B cell (primary cell): ENCODE measurements around the gene ARHGAP31. TPM values are rescaled to one million over a fixed set of nuclear protein-coding genes. Genes with fewer than 3 reads are reported as not detected.
A peak's percentile ranks its signal among the peaks of the same experiment; 100 is the strongest.

Experiments
- ATAC-seq: fragments of 200-7000 bp; cut with Tn5 transposase; one replicate; pipeline ENCODE4 v1.10.0; 2021; ENCODE audit warnings: low read depth, mild to moderate bottlenecking, moderate number of reproducible peaks, moderate library complexity
- CTCF ChIA-PET: fragments of 350-600 bp; sonication (Branson Sonifier 250); formaldehyde crosslinking; loops from one replicate; lab custom pipeline; 2021; ENCODE audit warnings: antibody characterized with exemption, inconsistent platforms; lab: Charles Lee
- POLR2A ChIA-PET: fragments of 350-600 bp; sonication (Branson Sonifier 250); formaldehyde crosslinking; loops from one replicate; lab custom pipeline; 2021; ENCODE audit warnings: antibody characterized with exemption; lab: Charles Lee
- DNase-seq: peaks from one replicate; pipeline ENCODE4 v3.0.0; 2013
- H2AFZ ChIP-seq: 2 replicates; pipeline ENCODE4 v1.6.1; 2012; ENCODE audit warnings: mild to moderate bottlenecking, low read depth, low read length; ENCODE audit not compliant: insufficient read depth, poor library complexity, severe bottlenecking
- H3K27ac ChIP-seq, 2 donors: 1 replicate in 1 of 2; 2 replicates in 1 of 2; pipeline ENCODE4 v1.5.1; 2012 to 2013; ENCODE audit warnings: low read length in 2 of 2, mild to moderate bottlenecking in 2 of 2, moderate library complexity in 1 of 2
- H3K27me3 ChIP-seq, 4 experiments: fragments of 200-600 bp in 1 of 4; sonication (generic) in 1 of 4; replicated peaks in 1 of 4; 1 replicate in 2 of 4; 2 replicates in 2 of 4; pipeline versions ENCODE4 v1.6.1 to v1.7.0; 2013 to 2016; ENCODE audit warnings: low read length in 3 of 4, mild to moderate bottlenecking in 2 of 4, mixed read lengths in 1 of 4, moderate library complexity in 1 of 4; ENCODE audit not compliant: insufficient read depth in 4 of 4, control insufficient read depth in 3 of 4; ENCODE audit errors: control extremely low read depth in 1 of 4
- H3K36me3 ChIP-seq, 2 experiments: replicated peaks in 1 of 2; 1 replicate in 1 of 2; 2 replicates in 1 of 2; pipeline versions ENCODE4 v1.6.1 to v1.7.1; 2013; ENCODE audit warnings: low read length in 1 of 2; ENCODE audit not compliant: insufficient read depth in 2 of 2, control insufficient read depth in 1 of 2; ENCODE audit errors: control extremely low read depth in 1 of 2, extremely low read depth in 1 of 2
- H3K4me1 ChIP-seq, 2 donors: fragments of 200-600 bp in 1 of 2; sonication (generic) in 1 of 2; 1 replicate in 1 of 2; 2 replicates in 1 of 2; pipeline versions ENCODE4 v1.5.1 to v1.6.1; 2013 to 2017; ENCODE audit warnings: low read length in 2 of 2; ENCODE audit not compliant: control insufficient read depth in 2 of 2, insufficient read depth in 2 of 2
- H3K4me2 ChIP-seq: replicated peaks from 2 replicates; pipeline ENCODE3; 2012; ENCODE audit warnings: mild to moderate bottlenecking, low read depth, low read length; ENCODE audit not compliant: poor library complexity, severe bottlenecking
- H3K4me3 ChIP-seq, 5 experiments: fragments of 200-600 bp in 1 of 5; sonication (generic) in 1 of 5; 1 replicate in 3 of 5; 2 replicates in 2 of 5; pipeline versions ENCODE4 v1.5.1 to v1.7.0; 2011 to 2016; ENCODE audit warnings: low read length in 4 of 5, mild to moderate bottlenecking in 4 of 5, low read depth in 2 of 5, control low read depth in 1 of 5, moderate library complexity in 1 of 5; ENCODE audit not compliant: insufficient read depth in 1 of 5; ENCODE audit errors: control extremely low read depth in 1 of 5, extremely low read depth in 1 of 5
- H3K79me2 ChIP-seq: fragments of 200-600 bp; sonication (generic); one replicate; pipeline ENCODE4 v1.6.0; 2016; ENCODE audit warnings: low read length; ENCODE audit not compliant: control insufficient read depth, insufficient read depth
- H3K9ac ChIP-seq: fragments of 200-600 bp; sonication (generic); 2 replicates; pipeline ENCODE4 v1.6.1; 2017; ENCODE audit warnings: mild to moderate bottlenecking, low read length, moderate library complexity
- H3K9me3 ChIP-seq, 3 donors: one replicate each; pipeline versions ENCODE4 v1.6.1 to v1.7.1; 2013; ENCODE audit warnings: low read length in 2 of 3; ENCODE audit not compliant: control insufficient read depth in 2 of 3, insufficient read depth in 1 of 3; ENCODE audit errors: control extremely low read depth in 1 of 3
- H4K20me1 ChIP-seq: 2 replicates; pipeline ENCODE4 v1.6.0; 2012; ENCODE audit warnings: mild to moderate bottlenecking, low read length; ENCODE audit not compliant: insufficient read depth, control insufficient read depth, poor library complexity, severe bottlenecking
- H3K27ac Mint-ChIP-seq: one replicate; pipeline ENCODE4 v1.8.0; 2021; ENCODE audit warnings: mixed read lengths
- H3K27me3 Mint-ChIP-seq: one replicate; pipeline ENCODE4 v1.8.0; 2021; ENCODE audit warnings: mixed read lengths
- H3K4me1 Mint-ChIP-seq: one replicate; pipeline ENCODE4 v1.8.0; 2021; ENCODE audit warnings: mixed read lengths
- H3K4me3 Mint-ChIP-seq: one replicate; pipeline ENCODE4 v1.8.0; 2021; ENCODE audit warnings: mixed read lengths
- H3K9me3 Mint-ChIP-seq: one replicate; pipeline ENCODE4 v1.8.0; 2022; ENCODE audit warnings: mixed read lengths; ENCODE audit not compliant: insufficient read depth
- EZH2 ChIP-seq: IDR thresholded peaks from 2 replicates; pipeline ENCODE4 v1.6.1; 2012; ENCODE audit warnings: borderline replicate concordance, low read depth, mild to moderate bottlenecking, moderate library complexity, low read length; ENCODE audit not compliant: insufficient read depth, poor library complexity, severe bottlenecking
- WGBS: methylation state at CpG from one replicate; pipeline ENCODE4 v1.1.5; 2013; ENCODE audit warnings: missing lambda C conversion rate; ENCODE audit not compliant: insufficient coverage; 5-methylcytosine and 5-hydroxymethylcytosine counted together
- intact Hi-C: fragments of 100-400 bp; cut with micrococcal nuclease; formaldehyde crosslinking; loops from one replicate; pipeline ENCODE4 v1.10.0; 2022
- polyA plus RNA-seq: library from polyadenylated mRNA; depleted of rRNA; stranded (reverse); fragments of >200 nt; gene quantifications from 2 replicates; pipeline ENCODE4 v1.2.3, GENCODE V29; 2012
- total RNA-seq, 2 donors: library from RNA; stranded (reverse); fragments of 120-200 nt in 1 of 2; gene quantifications; 1 replicate in 1 of 2; 2 replicates in 1 of 2; pipeline versions ENCODE4 v1.2.3 to v1.2.4, GENCODE V29; 2013 to 2022
- TF ChIP-seq, protein P1 (sequence below): fragments of 200-600 bp; IDR thresholded peaks from one replicate; pipeline ENCODE4 v1.8.0; 2022; ENCODE audit warnings: antibody characterized with exemption, mild to moderate bottlenecking

ARHGAP31 gene
- total and polyA plus RNA-seq, 2 donors (not counting 1 experiment from before 2014, with no cell fraction given): 3.5 to 7.8 TPM

DNA sequence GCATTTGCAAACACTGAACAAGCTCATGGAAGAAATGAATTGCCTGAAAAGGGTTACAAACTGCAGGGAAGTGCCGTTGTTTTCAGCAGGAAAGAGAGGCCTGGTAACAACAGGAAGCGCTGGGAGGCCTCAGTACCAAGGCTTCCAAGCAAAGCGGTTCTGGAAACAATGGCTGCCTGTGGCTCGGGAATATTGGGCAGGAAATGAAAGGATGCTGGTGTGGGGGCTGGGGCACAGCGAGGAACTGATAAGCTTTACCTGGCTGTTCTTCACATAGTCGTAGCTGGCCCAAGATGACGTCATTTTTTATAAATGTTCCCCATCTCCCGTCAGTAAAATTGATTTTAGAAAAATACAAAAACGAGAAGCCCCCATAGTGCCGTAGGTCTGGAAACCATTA is 55.9 kb downstream of the ARHGAP31 start:
- H2AFZ ChIP-seq: no peak overlapping the region

GRCh38 chr3:119351581-119351980 is 57.4 kb downstream of the ARHGAP31 start:
- no peaks in the 10 kb centered on the region for H3K9me3 Mint-ChIP-seq

More for the DNA sequence above, 55.9 kb downstream of the ARHGAP31 start:
- 51% methylated on average over 6 of the region's 10 CpGs for WGBS
- H3K79me2 ChIP-seq: peaks cover 9% of the 10 kb centered on the region
- Mint-ChIP-seq H3K4me1 (peaks cover 32% of the 10 kb centered on the region), H3K4me3 (no peak overlapping the region), H3K27ac (no peak overlapping the region), H3K27me3 (no peaks in the 10 kb centered on the region), H3K9me3 (no peaks in the 10 kb centered on the region)
- POLR2A ChIA-PET: no interaction called here
- TF ChIP-seq, protein P1, sequence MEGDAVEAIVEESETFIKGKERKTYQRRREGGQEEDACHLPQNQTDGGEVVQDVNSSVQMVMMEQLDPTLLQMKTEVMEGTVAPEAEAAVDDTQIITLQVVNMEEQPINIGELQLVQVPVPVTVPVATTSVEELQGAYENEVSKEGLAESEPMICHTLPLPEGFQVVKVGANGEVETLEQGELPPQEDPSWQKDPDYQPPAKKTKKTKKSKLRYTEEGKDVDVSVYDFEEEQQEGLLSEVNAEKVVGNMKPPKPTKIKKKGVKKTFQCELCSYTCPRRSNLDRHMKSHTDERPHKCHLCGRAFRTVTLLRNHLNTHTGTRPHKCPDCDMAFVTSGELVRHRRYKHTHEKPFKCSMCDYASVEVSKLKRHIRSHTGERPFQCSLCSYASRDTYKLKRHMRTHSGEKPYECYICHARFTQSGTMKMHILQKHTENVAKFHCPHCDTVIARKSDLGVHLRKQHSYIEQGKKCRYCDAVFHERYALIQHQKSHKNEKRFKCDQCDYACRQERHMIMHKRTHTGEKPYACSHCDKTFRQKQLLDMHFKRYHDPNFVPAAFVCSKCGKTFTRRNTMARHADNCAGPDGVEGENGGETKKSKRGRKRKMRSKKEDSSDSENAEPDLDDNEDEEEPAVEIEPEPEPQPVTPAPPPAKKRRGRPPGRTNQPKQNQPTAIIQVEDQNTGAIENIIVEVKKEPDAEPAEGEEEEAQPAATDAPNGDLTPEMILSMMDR: no peak
- TF ChIP-seq EZH2: no peak
- no peaks in the 10 kb centered on the region for H4K20me1 ChIP-seq
- CTCF ChIA-PET: interaction anchor here (1.5 kb wide), 1 partner anchor 466 kb away, joined by 3 read pairs; no protein-coding TSS in a partner anchor
- H3K27me3 ChIP-seq: no peaks in the 10 kb centered on the region
- no peak overlapping the region for H3K4me2 ChIP-seq
- DNase-seq (no peak), ATAC-seq (no peak)
- no peak overlapping the region for H3K4me3 ChIP-seq
- H3K9me3 ChIP-seq: no peaks in the 10 kb centered on the region
- H3K36me3 ChIP-seq: no peaks in the 10 kb centered on the region
- no peak overlapping the region for H3K27ac ChIP-seq
- H3K4me1 ChIP-seq: peaks cover 22 to 29% of the 10 kb centered on the region in 2 donors
- intact Hi-C loops: no loop called here
- no peak overlapping the region for H3K9ac ChIP-seq

More at GRCh38 chr3:119351581-119351980, 57.4 kb downstream of the ARHGAP31 start:
- Mint-ChIP-seq H3K4me3 (no peak overlapping the region), H3K27ac (peak overlapping the region; percentile 69), H3K27me3 (no peaks in the 10 kb centered on the region), H3K4me1 (peaks cover 32% of the 10 kb centered on the region)
- WGBS: 51% methylated on average over 3 of the region's 3 CpGs
- no peaks in the 10 kb centered on the region for H4K20me1 ChIP-seq
- no peak overlapping the region for H2AFZ ChIP-seq
- H3K4me3 ChIP-seq: no peak overlapping the region
- no peaks in the 10 kb centered on the region for H3K27me3 ChIP-seq
- TF ChIP-seq, protein P1: no peak
- TF ChIP-seq EZH2: no peak
- peak overlapping the region; percentile 42 for H3K4me2 ChIP-seq
- peaks cover 4% of the 10 kb centered on the region for H3K79me2 ChIP-seq
- intact Hi-C loops: no loop called here
- H3K27ac ChIP-seq: peak overlapping the region; percentile 2 to 56
- ATAC-seq (no peak), DNase-seq (no peak)
- POLR2A ChIA-PET: interaction anchor here (1.5 kb wide), 1 partner anchor 59 kb away, joined by 7 read pairs; no protein-coding TSS in a partner anchor
- CTCF ChIA-PET: interaction anchor here (0.6 to 2.9 kb wide), 8 partner anchors 9 to 469 kb away, joined by 3 to 60 read pairs (median 12); partner anchors contain the start of genes B4GALT4 and TEX55
- no peak overlapping the region for H3K9ac ChIP-seq
- no peaks in the 10 kb centered on the region for H3K9me3 ChIP-seq
- H3K36me3 ChIP-seq: no peaks in the 10 kb centered on the region
- H3K4me1 ChIP-seq: peaks cover 22 to 29% of the 10 kb centered on the region in 2 donors
